Fibroblast of lung (primary cell): ENCODE data around the gene MAGI2. TPM values are rescaled to one million over a fixed set of nuclear protein-coding genes. Genes with fewer than 3 reads are reported as not detected.

Experiments used
- DNase-seq, 2 donors: peaks; one replicate each; pipeline versions ENCODE4 v3.0.0 to v3.0.0-alpha.2; 2010; ENCODE audit warnings: low read depth in 2 of 2
- H2AFZ ChIP-seq: 2 replicates; pipeline ENCODE4 v1.5.1; 2012; ENCODE audit warnings: low read length, control low read depth, inconsistent platforms
- H3K27ac ChIP-seq: 2 replicates; pipeline ENCODE4 v1.5.1; 2011; ENCODE audit warnings: low read length, control low read depth; ENCODE audit not compliant: insufficient read depth
- H3K27me3 ChIP-seq: 2 replicates; pipeline ENCODE4 v1.5.1; 2011; ENCODE audit warnings: mild to moderate bottlenecking, low read length; ENCODE audit not compliant: control insufficient read depth, insufficient read depth
- H3K36me3 ChIP-seq: 2 replicates; pipeline ENCODE4 v1.5.1; 2011; ENCODE audit warnings: low read length; ENCODE audit not compliant: control insufficient read depth, insufficient read depth
- H3K4me1 ChIP-seq: 2 replicates; pipeline ENCODE4 v1.5.1; 2011; ENCODE audit warnings: low read length; ENCODE audit not compliant: control insufficient read depth, insufficient read depth; ENCODE audit errors: extremely low read depth
- H3K4me2 ChIP-seq: 2 replicates; pipeline ENCODE4 v1.5.1; 2011; ENCODE audit warnings: low read length, control low read depth; ENCODE audit not compliant: insufficient read depth; ENCODE audit errors: extremely low read depth
- H3K4me3 ChIP-seq, 4 experiments: fragments of 200-600 bp in 1 of 4; sonication (generic) in 1 of 4; replicated peaks in 1 of 4; 2 replicates each; pipeline ENCODE4 v1.5.1; 2011 to 2016; ENCODE audit warnings: low read length in 4 of 4, low read depth in 3 of 4, mild to moderate bottlenecking in 3 of 4, control low read depth in 2 of 4, inconsistent platforms in 1 of 4, mixed read lengths in 1 of 4; ENCODE audit not compliant: insufficient read depth in 1 of 4; ENCODE audit errors: control extremely low read depth in 1 of 4
- H3K79me2 ChIP-seq: 2 replicates; pipeline ENCODE4 v1.5.1; 2012; ENCODE audit warnings: mild to moderate bottlenecking, low read length, inconsistent platforms; ENCODE audit not compliant: control insufficient read depth, insufficient read depth
- H3K9ac ChIP-seq: 2 replicates; pipeline ENCODE4 v1.5.1; 2011; ENCODE audit warnings: mild to moderate bottlenecking, low read length, control low read depth; ENCODE audit not compliant: insufficient read depth
- H3K9me3 ChIP-seq: 2 replicates; pipeline ENCODE4 v1.5.1; 2012; ENCODE audit warnings: low read depth, low read length; ENCODE audit not compliant: control insufficient read depth, insufficient read depth
- H4K20me1 ChIP-seq: 2 replicates; pipeline ENCODE4 v1.5.1; 2011; ENCODE audit warnings: low read length; ENCODE audit not compliant: control insufficient read depth, insufficient read depth; ENCODE audit errors: extremely low read depth
- CTCF ChIP-seq, 2 donors: IDR thresholded peaks in 1 of 2; conservative IDR thresholded peaks in 1 of 2; 1 replicate in 1 of 2; 2 replicates in 1 of 2; pipeline ENCODE4 v1.5.1; 2011 to 2012; ENCODE audit warnings: low read length in 2 of 2, control low read depth in 1 of 2, inconsistent platforms in 1 of 2, low read depth in 1 of 2, mild to moderate bottlenecking in 1 of 2
- EZH2 ChIP-seq: IDR thresholded peaks from 2 replicates; pipeline ENCODE4 v1.5.1; 2012; ENCODE audit warnings: low read length, control low read depth, mild to moderate bottlenecking; ENCODE audit errors: missing control alignments
- polyA plus RNA-seq, 2 donors: library from polyadenylated mRNA; depleted of rRNA in 1 of 2; stranded (reverse) in 1 of 2; unstranded in 1 of 2; fragments of >200 nt; gene quantifications; 2 replicates each; pipeline ENCODE4 v1.2.1, GENCODE V29; 2011 to 2012; ENCODE audit warnings: missing spikeins in 1 of 2
- total RNA-seq: library from RNA; depleted of rRNA; stranded (reverse); fragments of >200 nt; gene quantifications from 2 replicates; pipeline ENCODE4 v1.2.1, GENCODE V29; 2014

The MAGI2 gene
- total and polyA plus RNA-seq, 2 donors (not counting 1 experiment from before 2014, with no cell fraction given): 1.8 to 17.0 TPM

DNA sequence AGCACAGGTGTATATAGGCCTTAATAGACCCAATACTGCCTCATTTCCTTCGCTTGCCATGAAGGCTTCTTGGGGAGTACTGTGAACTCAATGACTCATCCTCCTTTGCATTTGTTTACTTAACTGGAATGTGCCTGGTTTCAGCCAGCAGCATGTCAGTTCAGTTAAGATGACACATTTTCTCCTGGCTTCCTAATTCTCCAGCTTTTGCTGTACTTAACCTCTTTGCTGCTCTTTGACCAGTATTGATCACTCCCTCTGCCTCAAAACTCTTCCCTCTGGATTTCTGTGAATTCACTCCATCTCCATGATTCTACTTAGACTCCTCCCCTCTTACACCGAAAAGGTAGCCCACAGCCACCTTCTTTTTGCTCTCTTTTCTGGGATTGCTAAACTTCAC lies 135.7 kb downstream of the MAGI2 start:
- Histone ChIP-seq H3K36me3 (no peaks in the 10 kb centered on the region), H3K9ac (no peak overlapping the region), H3K27ac (no peak overlapping the region), H3K79me2 (no peaks in the 10 kb centered on the region), H2AFZ (no peak overlapping the region), H3K4me2 (peak overlapping the region; percentile 52), H4K20me1 (no peaks in the 10 kb centered on the region), H3K27me3 (no peaks in the 10 kb centered on the region), H3K9me3 (no peaks in the 10 kb centered on the region), H3K4me3 (no peak overlapping the region), H3K4me1 (peaks cover 5% of the 10 kb centered on the region)
- TF ChIP-seq CTCF (conservative IDR thresholded peaks at IDR 0.05 in 1 of 2, IDR thresholded peaks at IDR 0.05 in 1 of 2; ENCODE audit: low read depth in 1 of 2, low read length in 2 of 2): no peak
- no peak for TF ChIP-seq EZH2
- DNase-seq: peak; percentile 90 to 92

DNA sequence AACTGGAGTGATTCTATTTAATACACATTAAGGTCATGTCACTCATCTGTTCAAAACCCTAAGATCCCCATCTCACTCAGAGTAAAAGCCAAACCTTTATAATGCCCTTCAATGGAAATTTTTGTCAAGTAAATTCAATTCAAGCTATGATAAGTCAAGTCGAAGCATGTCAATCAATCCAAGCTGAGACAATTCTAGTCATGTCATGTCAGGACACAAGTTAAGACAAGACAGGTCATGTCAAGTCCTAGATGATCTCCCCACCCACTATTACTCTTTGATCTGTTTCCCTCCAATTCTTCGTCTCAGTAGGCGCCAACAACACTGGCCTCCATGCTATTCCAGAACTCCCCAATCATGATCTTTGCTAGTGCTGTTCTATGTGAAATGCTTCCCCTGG lies 141.4 kb downstream of the MAGI2 start:
- Histone ChIP-seq H3K36me3 (no peaks in the 10 kb centered on the region), H3K27ac (no peak overlapping the region), H3K9me3 (no peaks in the 10 kb centered on the region), H4K20me1 (no peaks in the 10 kb centered on the region), H3K79me2 (no peaks in the 10 kb centered on the region), H3K4me1 (peaks cover 5% of the 10 kb centered on the region), H3K27me3 (no peaks in the 10 kb centered on the region), H3K4me3 (no peak overlapping the region), H3K4me2 (no peak overlapping the region), H3K9ac (no peak overlapping the region), H2AFZ (no peak overlapping the region)
- TF ChIP-seq EZH2: no peak
- TF ChIP-seq CTCF (conservative IDR thresholded peaks at IDR 0.05 in 1 of 2, IDR thresholded peaks at IDR 0.05 in 1 of 2; ENCODE audit: low read depth in 1 of 2, low read length in 2 of 2): no peak
- no peak for DNase-seq

DNA sequence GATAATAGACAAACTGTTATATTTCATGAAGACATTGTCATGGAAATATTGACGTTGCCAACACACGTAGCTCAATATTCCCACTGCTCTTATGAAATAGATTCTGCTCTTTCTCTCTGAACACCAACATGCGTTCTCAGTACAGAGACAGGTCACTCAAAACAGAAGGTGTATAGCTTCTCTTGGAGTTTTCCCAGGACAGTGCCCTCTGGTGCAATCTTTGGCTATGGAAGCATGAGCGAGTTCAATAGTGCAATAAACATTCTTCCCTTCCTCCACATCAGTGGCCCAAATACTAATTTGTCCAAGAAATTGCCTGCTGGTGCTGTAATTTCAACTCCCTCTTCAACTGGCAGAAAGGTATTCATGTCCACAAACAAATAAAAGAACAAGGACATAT lies 145.3 kb downstream of the MAGI2 start:
- no peak overlapping the region for H3K9ac ChIP-seq
- H3K79me2 ChIP-seq: no peaks in the 10 kb centered on the region
- H3K4me2 ChIP-seq: no peak overlapping the region
- TF ChIP-seq EZH2 (no peak), CTCF (conservative IDR thresholded peaks at IDR 0.05 in 1 of 2, IDR thresholded peaks at IDR 0.05 in 1 of 2; ENCODE audit: low read depth in 1 of 2, low read length in 2 of 2) (peak; percentile 17)
- no peak overlapping the region for H3K4me3 ChIP-seq
- peak in 1 of 2 donors; percentile 25 for DNase-seq
- peaks cover 5% of the 10 kb centered on the region for H3K4me1 ChIP-seq
- H2AFZ ChIP-seq: no peak overlapping the region
- no peaks in the 10 kb centered on the region for H3K36me3 ChIP-seq
- no peaks in the 10 kb centered on the region for H3K27me3 ChIP-seq
- H3K27ac ChIP-seq: no peak overlapping the region
- H4K20me1 ChIP-seq: no peaks in the 10 kb centered on the region
- H3K9me3 ChIP-seq: no peaks in the 10 kb centered on the region
